ENCODE results near the gene G6PC2. TPM values are rescaled to one million over a fixed set of nuclear protein-coding genes. Genes with fewer than 3 reads are reported as not detected.

Gene G6PC2
- under 1 TPM in 1 of 5 donors, not detected in 4; 0.55 TPM for total RNA-seq
- polyA plus RNA-seq, result not detected
- long read RNA-seq, donor 1, result 0 reads
- long read RNA-seq, donor 2, result 0 reads
- long read RNA-seq, donor 3, result 0 reads
- long read RNA-seq, donor 4, result 0 reads
- long read RNA-seq, donor 5, result 0 reads
- long read RNA-seq, donor 6, result 0 reads
- long read RNA-seq, donor 7, result 0 reads
- long read RNA-seq, donor 8, result 0 reads
- long read RNA-seq, donor 9, result 0 reads
- long read RNA-seq, donor 10, result 0 reads

GRCh38 chr2:168901003-168901402, at the start of gene G6PC2:
TSS of gene G6PC2 (plus strand) at chr2:168901291. CDS start at chr2:168901332, 41 bp downstream.
- H3K36me3 ChIP-seq, result no peaks in the 10 kb centered on the region
- intact Hi-C loops (cut with DNase I; ENCODE audit: low total_unique reads), result no loop called here
- TF ChIP-seq POLR2AphosphoS5 (IDR thresholded peaks at IDR 0.05) (no peak), EP300 (IDR thresholded peaks at IDR 0.05) (no peak), CTCF (IDR thresholded peaks at IDR 0.05) (no peak), POLR2A (IDR thresholded peaks at IDR 0.05) (no peak)
- no peaks in the 10 kb centered on the region for H3K9me3 ChIP-seq
- H3K27ac ChIP-seq, result no peak within 1 kb of the TSS
- 61 to 84% (median 66%) methylated on average over 5 of the region's 5 CpGs for WGBS, 5 donors
- H3K4me1 ChIP-seq, result no peaks in the 10 kb centered on the region
- H3K27me3 ChIP-seq, result no peaks in the 10 kb centered on the region
- peak in 1 of 2 donors; percentile 33 for DNase-seq
- H3K4me3 ChIP-seq, result no peak within 1 kb of the TSS

- intact Hi-C loops (cut with DNase I; ENCODE audit: low total_unique reads), result no loop called here
- H3K27me3 ChIP-seq, result no peaks in the 10 kb centered on the region
- no peaks in the 10 kb centered on the region for H3K9me3 ChIP-seq
- 83 to 87% (median 84%) methylated on average over 5 of the region's 5 CpGs for WGBS, 5 donors
- H3K4me3 ChIP-seq, result no peak overlapping the region
- no peak overlapping the region for H3K27ac ChIP-seq
- DNase-seq, result peak; percentile 28 to 36
- peaks cover 0 to 21% (median 3%) of the 10 kb centered on the region in 4 donors for H3K4me1 ChIP-seq
- TF ChIP-seq POLR2AphosphoS5 (IDR thresholded peaks at IDR 0.05), result no peak
- TF ChIP-seq POLR2A (IDR thresholded peaks at IDR 0.05), result no peak
- TF ChIP-seq EP300 (IDR thresholded peaks at IDR 0.05), result no peak
- no peak for TF ChIP-seq CTCF (IDR thresholded peaks at IDR 0.05)
- H3K36me3 ChIP-seq, result peaks cover 0 to 52% (median 30%) of the 10 kb centered on the region in 4 donors
Measured at GRCh38 chr2:168851674-168852320, 49.3 kb upstream of the G6PC2 start.

GRCh38 chr2:168852481-168852880, 48.6 kb upstream of the G6PC2 start:
- H3K36me3 ChIP-seq, result peaks cover 0 to 52% (median 28%) of the 10 kb centered on the region in 4 donors
- H3K27me3 ChIP-seq, result no peaks in the 10 kb centered on the region
- 33 to 79% (median 62%) methylated on average over 3 of the region's 3 CpGs for WGBS, 5 donors
- TF ChIP-seq POLR2AphosphoS5 (IDR thresholded peaks at IDR 0.05) (no peak), POLR2A (IDR thresholded peaks at IDR 0.05) (no peak), CTCF (IDR thresholded peaks at IDR 0.05) (no peak), EP300 (IDR thresholded peaks at IDR 0.05) (no peak)
- intact Hi-C loops (cut with DNase I; ENCODE audit: low total_unique reads), result no loop called here
- H3K9me3 ChIP-seq, result no peaks in the 10 kb centered on the region
- H3K4me1 ChIP-seq, result peaks cover 0 to 27% (median 4%) of the 10 kb centered on the region in 4 donors
- no peak for DNase-seq
- H3K27ac ChIP-seq, result no peak overlapping the region
- H3K4me3 ChIP-seq, result no peak overlapping the region

GRCh38 chr2:168853471-168853870, 47.6 kb upstream of the G6PC2 start:
- DNase-seq, result no peak
- intact Hi-C loops (cut with DNase I; ENCODE audit: low total_unique reads), result no loop called here
- WGBS, 5 donors, result 95 to 100% (median 100%) methylated on average over 1 of the region's 1 CpG
- Histone ChIP-seq H3K9me3 (no peaks in the 10 kb centered on the region), H3K4me3 (no peak overlapping the region), H3K4me1 (peaks cover 0 to 27% (median 4%) of the 10 kb centered on the region in 4 donors), H3K27ac (no peak overlapping the region), H3K27me3 (no peaks in the 10 kb centered on the region), H3K36me3 (peaks cover 0 to 61% (median 32%) of the 10 kb centered on the region in 4 donors)
- TF ChIP-seq CTCF (IDR thresholded peaks at IDR 0.05), result no peak
- no peak for TF ChIP-seq POLR2AphosphoS5 (IDR thresholded peaks at IDR 0.05)
- TF ChIP-seq EP300 (IDR thresholded peaks at IDR 0.05), result no peak
- no peak for TF ChIP-seq POLR2A (IDR thresholded peaks at IDR 0.05)

Measured in stomach (tissue), 19 donors.